Measurements from ENCODE around the gene AFG1L.

GRCh38 chr6:108277831-108278230 lies 17.0 kb upstream of the AFG1L start:
- TF ChIP-seq FOXP2 (optimal IDR thresholded peaks at IDR 0.05; ENCODE audit: borderline replicate concordance, extremely low read depth, extremely low read length, insufficient read depth) (no peak), TAF1 (IDR thresholded peaks at IDR 0.05; ENCODE audit: borderline replicate concordance, insufficient read depth, low read length) (no peak)

Data from PFSK-1 (cell line).